ENCODE results near the gene GNPDA1. TPM values are rescaled to one million over a fixed set of nuclear protein-coding genes. Genes with fewer than 3 reads are reported as not detected.

GNPDA1 gene
- total and polyA plus RNA-seq, 9 of the 15 experiments (the other 6 are each of a cell fraction or from before 2014, with no cell fraction given) = 14.1 to 145 (median 52.2) TPM

GRCh38 chr5:141969783-141970771 is 42.8 kb downstream of the GNPDA1 start (continued):
- TF ChIP-seq, protein P1, sequence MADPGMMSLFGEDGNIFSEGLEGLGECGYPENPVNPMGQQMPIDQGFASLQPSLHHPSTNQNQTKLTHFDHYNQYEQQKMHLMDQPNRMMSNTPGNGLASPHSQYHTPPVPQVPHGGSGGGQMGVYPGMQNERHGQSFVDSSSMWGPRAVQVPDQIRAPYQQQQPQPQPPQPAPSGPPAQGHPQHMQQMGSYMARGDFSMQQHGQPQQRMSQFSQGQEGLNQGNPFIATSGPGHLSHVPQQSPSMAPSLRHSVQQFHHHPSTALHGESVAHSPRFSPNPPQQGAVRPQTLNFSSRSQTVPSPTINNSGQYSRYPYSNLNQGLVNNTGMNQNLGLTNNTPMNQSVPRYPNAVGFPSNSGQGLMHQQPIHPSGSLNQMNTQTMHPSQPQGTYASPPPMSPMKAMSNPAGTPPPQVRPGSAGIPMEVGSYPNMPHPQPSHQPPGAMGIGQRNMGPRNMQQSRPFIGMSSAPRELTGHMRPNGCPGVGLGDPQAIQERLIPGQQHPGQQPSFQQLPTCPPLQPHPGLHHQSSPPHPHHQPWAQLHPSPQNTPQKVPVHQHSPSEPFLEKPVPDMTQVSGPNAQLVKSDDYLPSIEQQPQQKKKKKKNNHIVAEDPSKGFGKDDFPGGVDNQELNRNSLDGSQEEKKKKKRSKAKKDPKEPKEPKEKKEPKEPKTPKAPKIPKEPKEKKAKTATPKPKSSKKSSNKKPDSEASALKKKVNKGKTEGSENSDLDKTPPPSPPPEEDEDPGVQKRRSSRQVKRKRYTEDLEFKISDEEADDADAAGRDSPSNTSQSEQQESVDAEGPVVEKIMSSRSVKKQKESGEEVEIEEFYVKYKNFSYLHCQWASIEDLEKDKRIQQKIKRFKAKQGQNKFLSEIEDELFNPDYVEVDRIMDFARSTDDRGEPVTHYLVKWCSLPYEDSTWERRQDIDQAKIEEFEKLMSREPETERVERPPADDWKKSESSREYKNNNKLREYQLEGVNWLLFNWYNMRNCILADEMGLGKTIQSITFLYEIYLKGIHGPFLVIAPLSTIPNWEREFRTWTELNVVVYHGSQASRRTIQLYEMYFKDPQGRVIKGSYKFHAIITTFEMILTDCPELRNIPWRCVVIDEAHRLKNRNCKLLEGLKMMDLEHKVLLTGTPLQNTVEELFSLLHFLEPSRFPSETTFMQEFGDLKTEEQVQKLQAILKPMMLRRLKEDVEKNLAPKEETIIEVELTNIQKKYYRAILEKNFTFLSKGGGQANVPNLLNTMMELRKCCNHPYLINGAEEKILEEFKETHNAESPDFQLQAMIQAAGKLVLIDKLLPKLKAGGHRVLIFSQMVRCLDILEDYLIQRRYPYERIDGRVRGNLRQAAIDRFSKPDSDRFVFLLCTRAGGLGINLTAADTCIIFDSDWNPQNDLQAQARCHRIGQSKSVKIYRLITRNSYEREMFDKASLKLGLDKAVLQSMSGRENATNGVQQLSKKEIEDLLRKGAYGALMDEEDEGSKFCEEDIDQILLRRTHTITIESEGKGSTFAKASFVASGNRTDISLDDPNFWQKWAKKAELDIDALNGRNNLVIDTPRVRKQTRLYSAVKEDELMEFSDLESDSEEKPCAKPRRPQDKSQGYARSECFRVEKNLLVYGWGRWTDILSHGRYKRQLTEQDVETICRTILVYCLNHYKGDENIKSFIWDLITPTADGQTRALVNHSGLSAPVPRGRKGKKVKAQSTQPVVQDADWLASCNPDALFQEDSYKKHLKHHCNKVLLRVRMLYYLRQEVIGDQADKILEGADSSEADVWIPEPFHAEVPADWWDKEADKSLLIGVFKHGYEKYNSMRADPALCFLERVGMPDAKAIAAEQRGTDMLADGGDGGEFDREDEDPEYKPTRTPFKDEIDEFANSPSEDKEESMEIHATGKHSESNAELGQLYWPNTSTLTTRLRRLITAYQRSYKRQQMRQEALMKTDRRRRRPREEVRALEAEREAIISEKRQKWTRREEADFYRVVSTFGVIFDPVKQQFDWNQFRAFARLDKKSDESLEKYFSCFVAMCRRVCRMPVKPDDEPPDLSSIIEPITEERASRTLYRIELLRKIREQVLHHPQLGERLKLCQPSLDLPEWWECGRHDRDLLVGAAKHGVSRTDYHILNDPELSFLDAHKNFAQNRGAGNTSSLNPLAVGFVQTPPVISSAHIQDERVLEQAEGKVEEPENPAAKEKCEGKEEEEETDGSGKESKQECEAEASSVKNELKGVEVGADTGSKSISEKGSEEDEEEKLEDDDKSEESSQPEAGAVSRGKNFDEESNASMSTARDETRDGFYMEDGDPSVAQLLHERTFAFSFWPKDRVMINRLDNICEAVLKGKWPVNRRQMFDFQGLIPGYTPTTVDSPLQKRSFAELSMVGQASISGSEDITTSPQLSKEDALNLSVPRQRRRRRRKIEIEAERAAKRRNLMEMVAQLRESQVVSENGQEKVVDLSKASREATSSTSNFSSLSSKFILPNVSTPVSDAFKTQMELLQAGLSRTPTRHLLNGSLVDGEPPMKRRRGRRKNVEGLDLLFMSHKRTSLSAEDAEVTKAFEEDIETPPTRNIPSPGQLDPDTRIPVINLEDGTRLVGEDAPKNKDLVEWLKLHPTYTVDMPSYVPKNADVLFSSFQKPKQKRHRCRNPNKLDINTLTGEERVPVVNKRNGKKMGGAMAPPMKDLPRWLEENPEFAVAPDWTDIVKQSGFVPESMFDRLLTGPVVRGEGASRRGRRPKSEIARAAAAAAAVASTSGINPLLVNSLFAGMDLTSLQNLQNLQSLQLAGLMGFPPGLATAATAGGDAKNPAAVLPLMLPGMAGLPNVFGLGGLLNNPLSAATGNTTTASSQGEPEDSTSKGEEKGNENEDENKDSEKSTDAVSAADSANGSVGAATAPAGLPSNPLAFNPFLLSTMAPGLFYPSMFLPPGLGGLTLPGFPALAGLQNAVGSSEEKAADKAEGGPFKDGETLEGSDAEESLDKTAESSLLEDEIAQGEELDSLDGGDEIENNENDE (IDR thresholded peaks at IDR 0.05; ENCODE audit: low read depth, low read length) = no peak
- TF ChIP-seq CBFB (CRISPR knock-in tag; IDR thresholded peaks at IDR 0.05) (no peak), EHMT2 (IDR thresholded peaks at IDR 0.05) (no peak), PBX2 (CRISPR knock-in tag; IDR thresholded peaks at IDR 0.05; ENCODE audit: low read depth) (no peak), PBX2 (tag; conservative IDR thresholded peaks at IDR 0.05; ENCODE audit: low read depth) (0 out of 2 replicates have a peak, but pooled peaks have one; percentile 24), MXI1 (IDR thresholded peaks at IDR 0.05; ENCODE audit: low read depth, low read length) (peak; percentile 60; the same call in 1 of the 2 replicates), MED1 (CRISPR knock-in tag; IDR thresholded peaks at IDR 0.05; ENCODE audit: borderline replicate concordance) (no peak), ZNF311 (CRISPR knock-in tag; IDR thresholded peaks at IDR 0.05) (no peak), ETV5 (CRISPR knock-in tag; IDR thresholded peaks at IDR 0.05; ENCODE audit: low read depth) (no peak), RBM39 (optimal IDR thresholded peaks at IDR 0.05; ENCODE audit: low read depth, low read length) (no peak), ERF (CRISPR knock-in tag; IDR thresholded peaks at IDR 0.05) (no peak), ZNF696 (CRISPR knock-in tag; conservative IDR thresholded peaks at IDR 0.05) (no peak), ZNF436 (CRISPR knock-in tag; IDR thresholded peaks at IDR 0.05) (no peak), CC2D1A (IDR thresholded peaks at IDR 0.05) (no peak)
